Amniotic stem cell (primary cell): ENCODE measurements around the gene ATP6V1G2.
"Not testable (repeated sequence)": the region's sequence is repeated elsewhere in the genome, so short reads cannot be mapped to it uniquely, and the experiment has no call there.

Experiments
- DNase-seq: peaks from one replicate; lab custom pipeline; 2025; lab: John Stamatoyannopoulos, UW

Gene ATP6V1G2

GRCh38 chr6:31529329-31530150 is 16.9 kb downstream of the ATP6V1G2 start:
- DNase-seq: no peak

GRCh38 chr6:31528821-31529328 is 17.5 kb downstream of the ATP6V1G2 start, which contains the start of gene MCCD1:
MCCD1 (plus strand) TSS chr6:31528962; CDS start chr6:31529015, 53 bp downstream.
- DNase-seq: no peak

- no peak for DNase-seq
Measured at GRCh38 chr6:31528307-31528777, 18.1 kb downstream of the ATP6V1G2 start.

- DNase-seq: peak; percentile 11
Measured at GRCh38 chr6:31525932-31526591, 20.3 kb downstream of the ATP6V1G2 start.

GRCh38 chr6:31525553-31525931 is 20.9 kb downstream of the ATP6V1G2 start:
- no peak for DNase-seq

- no peak for DNase-seq
Measured at GRCh38 chr6:31521835-31522234, 24.6 kb downstream of the ATP6V1G2 start.

- no peak for DNase-seq
Measured at GRCh38 chr6:31513456-31514165, 32.8 kb downstream of the ATP6V1G2 start.

DNA sequence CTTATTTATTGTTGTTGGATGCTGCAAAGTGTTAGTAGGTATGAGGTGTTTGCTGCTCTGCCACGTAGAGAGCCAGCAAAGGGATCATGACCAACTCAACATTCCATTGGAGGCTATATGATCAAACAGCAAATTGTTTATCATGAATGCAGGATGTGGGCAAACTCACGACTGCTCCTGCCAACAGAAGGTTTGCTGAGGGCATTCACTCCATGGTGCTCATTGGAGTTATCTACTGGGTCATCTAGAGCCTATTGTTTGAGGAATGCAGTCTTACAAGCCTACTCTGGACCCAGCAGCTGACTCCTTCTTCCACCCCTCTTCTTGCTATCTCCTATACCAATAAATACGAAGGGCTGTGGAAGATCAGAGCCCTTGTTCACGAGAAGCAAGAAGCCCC is 36.4 kb downstream of the ATP6V1G2 start:
- DNase-seq: no peak

GRCh38 chr6:31509036-31509435 is 37.4 kb downstream of the ATP6V1G2 start:
- not testable (repeated sequence) for DNase-seq

DNA sequence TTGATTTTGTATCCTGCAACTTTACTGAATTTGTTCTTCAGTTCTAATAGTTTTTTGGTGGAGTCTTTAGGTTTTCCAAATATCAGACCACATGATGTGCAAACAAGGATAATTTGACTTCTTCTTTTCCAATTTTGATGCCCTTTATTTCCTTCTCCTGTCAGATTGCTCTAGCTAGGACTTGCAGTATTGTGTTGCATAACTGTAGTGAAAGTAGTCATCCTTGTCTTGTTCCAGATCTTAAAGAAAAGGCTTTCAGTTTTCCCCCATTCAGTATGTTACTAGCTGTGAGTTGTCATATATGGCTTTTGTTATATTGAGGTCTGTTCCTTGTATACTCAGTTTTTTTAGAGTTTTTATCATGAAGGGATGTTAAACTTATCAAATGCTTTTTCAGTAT is 43.8 kb downstream of the ATP6V1G2 start:
- DNase-seq: no peak

GRCh38 chr6:31499648-31500047 is 46.8 kb downstream of the ATP6V1G2 start:
- DNase-seq: not testable (repeated sequence)

DNA sequence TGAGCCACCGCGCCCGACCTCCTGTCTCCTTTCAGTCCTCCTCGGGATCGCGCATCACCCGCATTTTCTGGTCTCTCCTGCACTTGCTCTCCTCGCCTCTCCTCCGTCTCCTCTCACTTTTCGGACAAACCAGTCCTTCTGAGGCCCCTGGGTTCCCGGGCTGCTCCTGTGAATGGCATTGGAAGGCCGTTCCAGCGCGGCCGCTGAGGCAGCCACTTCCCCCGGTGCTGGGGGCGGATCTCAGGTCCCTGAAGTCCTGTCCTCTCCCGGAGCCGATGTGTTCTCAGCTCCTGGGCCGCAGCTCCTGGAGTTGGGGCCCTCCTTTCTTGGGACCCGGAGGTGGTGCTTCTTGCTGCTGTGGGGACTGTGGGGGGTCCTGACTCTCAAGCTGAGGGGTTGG is 47.7 kb downstream of the ATP6V1G2 start:
- no peak for DNase-seq

DNA sequence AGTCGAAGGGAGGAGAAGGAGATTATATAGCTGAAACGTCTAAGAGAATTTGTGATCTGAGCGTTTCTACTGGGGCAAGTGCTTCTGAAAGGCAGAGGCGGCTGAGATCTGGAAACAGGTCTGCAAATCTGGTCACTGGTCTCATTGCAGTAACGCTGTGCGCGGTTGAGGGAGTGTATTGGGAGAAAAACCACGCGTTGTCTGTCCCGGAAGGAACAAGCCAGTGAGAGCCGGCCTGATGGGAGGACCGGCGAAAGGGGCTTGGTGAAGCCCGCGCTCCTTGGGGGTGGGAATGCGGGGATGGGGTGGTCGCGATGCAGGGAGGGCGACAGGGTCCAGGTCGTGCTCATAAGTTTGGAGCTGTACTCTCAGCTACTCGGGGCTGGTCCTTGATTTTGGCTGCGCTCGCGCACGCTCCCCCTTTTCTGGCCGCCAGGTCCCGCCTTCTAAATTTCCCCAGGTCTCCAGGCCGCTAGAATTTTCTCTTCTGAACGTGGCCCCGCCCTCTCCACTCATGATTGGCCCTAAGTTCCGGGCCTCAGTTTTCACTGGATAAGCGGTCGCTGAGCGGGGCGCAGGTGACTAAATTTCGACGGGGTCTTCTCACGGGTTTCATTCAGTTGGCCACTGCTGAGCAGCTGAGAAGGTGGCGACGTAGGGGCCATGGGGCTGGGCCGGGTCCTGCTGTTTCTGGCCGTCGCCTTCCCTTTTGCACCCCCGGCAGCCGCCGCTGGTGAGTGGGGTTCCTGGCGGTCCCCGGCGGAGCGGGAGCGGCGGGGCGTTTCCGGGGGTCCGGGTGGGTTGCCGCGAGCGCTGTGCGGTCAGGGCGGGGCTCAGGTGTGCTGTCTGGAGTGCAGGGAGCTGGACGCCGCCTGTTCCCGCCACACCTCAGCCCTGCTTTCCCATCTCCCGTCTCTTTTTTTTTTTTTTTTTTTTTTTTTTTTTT is 48.6 kb downstream of the ATP6V1G2 start, which contains the start of gene MICB:
Gene MICB (plus strand): TSS at position 615 of the 946 bp plus-strand sequence. CDS start 49 bp downstream, at position 664.
- DNase-seq: peak; percentile 77

GRCh38 chr6:31496826-31497225 is 49.6 kb downstream of the ATP6V1G2 start:
- not testable (repeated sequence) for DNase-seq

DNA sequence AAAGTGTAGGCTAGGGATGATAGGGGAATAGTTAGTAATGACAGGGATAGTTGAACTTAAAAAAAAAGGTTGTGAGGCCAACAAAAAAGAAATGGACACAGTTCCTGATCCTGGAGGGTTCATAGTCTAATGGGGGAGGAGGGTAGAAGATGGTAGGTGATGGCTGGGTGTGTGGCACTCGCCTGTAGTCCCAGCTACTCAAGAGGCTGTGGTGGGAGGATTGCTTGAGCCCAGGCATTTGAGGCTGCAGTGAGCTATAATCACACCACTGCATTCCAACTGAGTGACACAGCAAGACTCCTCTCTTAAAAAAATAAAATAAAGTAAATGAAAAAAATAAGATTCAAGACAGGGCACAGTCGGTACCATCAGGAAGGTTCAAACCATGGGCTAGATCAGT is 50.8 kb downstream of the ATP6V1G2 start:
- DNase-seq: no peak
